Osteocyte (in vitro differentiated cells): Measurements from ENCODE around the gene VIT. TPM values are rescaled to one million over a fixed set of nuclear protein-coding genes. Genes with fewer than 3 reads are reported as not detected.

Experiments
- DNase-seq: peaks from one replicate; pipeline ENCODE4 v3.0.0; 2021; ENCODE audit warnings: mixed read lengths; ENCODE audit not compliant: unreplicated experiment; ENCODE audit errors: extremely low spot score
- H3K27ac Mint-ChIP-seq: one replicate; pipeline ENCODE4 v1.8.0; 2021; ENCODE audit warnings: mild to moderate bottlenecking, mixed read lengths; ENCODE audit not compliant: unreplicated experiment
- H3K27me3 Mint-ChIP-seq: one replicate; pipeline ENCODE4 v1.8.0; 2021; ENCODE audit warnings: mixed read lengths; ENCODE audit not compliant: unreplicated experiment
- H3K36me3 Mint-ChIP-seq: one replicate; pipeline ENCODE4 v1.8.0; 2021; ENCODE audit warnings: mixed read lengths; ENCODE audit not compliant: unreplicated experiment
- H3K4me1 Mint-ChIP-seq: one replicate; pipeline ENCODE4 v1.8.0; 2021; ENCODE audit warnings: mixed read lengths; ENCODE audit not compliant: unreplicated experiment
- H3K4me3 Mint-ChIP-seq: one replicate; pipeline ENCODE4 v1.8.0; 2021; ENCODE audit warnings: mild to moderate bottlenecking, moderate library complexity, mixed read lengths; ENCODE audit not compliant: unreplicated experiment
- H3K9me3 Mint-ChIP-seq: one replicate; pipeline ENCODE4 v1.8.0; 2021; ENCODE audit warnings: mixed read lengths; ENCODE audit not compliant: unreplicated experiment
- total RNA-seq: library from RNA; stranded (reverse); gene quantifications from 2 replicates; pipeline ENCODE4 v1.2.1, GENCODE V29; 2021
- TF ChIP-seq, protein P1 (sequence below): fragments of 200-600 bp; sonication (generic); IDR thresholded peaks from 2 replicates; pipeline ENCODE4 v1.5.0; 2021; ENCODE audit warnings: antibody characterized with exemption, mild to moderate bottlenecking, moderate library complexity

The VIT gene
- total RNA-seq, 1 donor from 2014 or later: 11.4 TPM

DNA sequence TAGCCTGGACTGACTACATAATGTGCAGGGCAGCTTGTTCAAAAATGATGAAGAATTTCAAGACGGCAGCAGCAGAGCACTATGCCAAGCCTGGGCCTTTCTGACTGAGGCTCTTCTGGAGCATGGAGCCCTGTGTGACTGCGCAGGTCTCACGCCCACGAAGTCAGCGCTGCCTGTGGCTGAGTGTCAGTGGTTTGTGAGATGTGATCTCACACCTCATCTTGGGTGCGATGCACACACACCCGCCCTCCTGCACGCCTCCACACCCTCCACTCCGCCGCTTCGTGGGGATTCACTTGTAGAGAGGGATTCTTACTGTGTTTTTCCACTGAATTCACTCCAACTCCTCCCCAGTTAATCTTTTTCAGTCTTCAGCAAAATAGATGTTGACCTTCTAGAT lies 103.9 kb downstream of the VIT start:
- H3K36me3 Mint-ChIP-seq: no peaks in the 10 kb centered on the region
- H3K27ac Mint-ChIP-seq: no peak overlapping the region
- no peak overlapping the region for H3K4me3 Mint-ChIP-seq
- TF ChIP-seq, protein P1, sequence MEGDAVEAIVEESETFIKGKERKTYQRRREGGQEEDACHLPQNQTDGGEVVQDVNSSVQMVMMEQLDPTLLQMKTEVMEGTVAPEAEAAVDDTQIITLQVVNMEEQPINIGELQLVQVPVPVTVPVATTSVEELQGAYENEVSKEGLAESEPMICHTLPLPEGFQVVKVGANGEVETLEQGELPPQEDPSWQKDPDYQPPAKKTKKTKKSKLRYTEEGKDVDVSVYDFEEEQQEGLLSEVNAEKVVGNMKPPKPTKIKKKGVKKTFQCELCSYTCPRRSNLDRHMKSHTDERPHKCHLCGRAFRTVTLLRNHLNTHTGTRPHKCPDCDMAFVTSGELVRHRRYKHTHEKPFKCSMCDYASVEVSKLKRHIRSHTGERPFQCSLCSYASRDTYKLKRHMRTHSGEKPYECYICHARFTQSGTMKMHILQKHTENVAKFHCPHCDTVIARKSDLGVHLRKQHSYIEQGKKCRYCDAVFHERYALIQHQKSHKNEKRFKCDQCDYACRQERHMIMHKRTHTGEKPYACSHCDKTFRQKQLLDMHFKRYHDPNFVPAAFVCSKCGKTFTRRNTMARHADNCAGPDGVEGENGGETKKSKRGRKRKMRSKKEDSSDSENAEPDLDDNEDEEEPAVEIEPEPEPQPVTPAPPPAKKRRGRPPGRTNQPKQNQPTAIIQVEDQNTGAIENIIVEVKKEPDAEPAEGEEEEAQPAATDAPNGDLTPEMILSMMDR: no peak
- no peak for DNase-seq
- peaks cover 16% of the 10 kb centered on the region for H3K27me3 Mint-ChIP-seq
- H3K4me1 Mint-ChIP-seq: no peaks in the 10 kb centered on the region
- no peaks in the 10 kb centered on the region for H3K9me3 Mint-ChIP-seq

DNA sequence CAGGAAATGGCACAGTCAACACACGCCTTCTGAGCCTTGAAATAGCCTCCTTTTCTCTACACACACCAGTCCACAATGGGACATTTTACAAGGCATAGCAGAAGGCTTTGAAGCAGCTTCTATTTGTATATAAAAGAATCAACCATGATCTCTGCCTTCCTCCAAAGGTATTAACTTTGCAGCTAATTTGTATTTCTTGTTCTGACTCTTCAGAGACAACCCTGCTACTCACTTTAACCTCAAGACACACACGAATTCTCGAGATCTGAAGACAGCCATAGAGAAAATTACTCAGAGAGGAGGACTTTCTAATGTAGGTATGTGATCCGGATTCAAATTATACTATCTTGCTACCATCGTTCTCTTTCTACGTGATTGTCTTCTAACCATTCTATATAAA lies 104.6 kb downstream of the VIT start:
- H3K4me3 Mint-ChIP-seq: no peak overlapping the region
- no peaks in the 10 kb centered on the region for H3K36me3 Mint-ChIP-seq
- H3K27ac Mint-ChIP-seq: no peak overlapping the region
- H3K4me1 Mint-ChIP-seq: no peaks in the 10 kb centered on the region
- no peak for DNase-seq
- no peaks in the 10 kb centered on the region for H3K9me3 Mint-ChIP-seq
- TF ChIP-seq, protein P1: no peak
- H3K27me3 Mint-ChIP-seq: peaks cover 11% of the 10 kb centered on the region

DNA sequence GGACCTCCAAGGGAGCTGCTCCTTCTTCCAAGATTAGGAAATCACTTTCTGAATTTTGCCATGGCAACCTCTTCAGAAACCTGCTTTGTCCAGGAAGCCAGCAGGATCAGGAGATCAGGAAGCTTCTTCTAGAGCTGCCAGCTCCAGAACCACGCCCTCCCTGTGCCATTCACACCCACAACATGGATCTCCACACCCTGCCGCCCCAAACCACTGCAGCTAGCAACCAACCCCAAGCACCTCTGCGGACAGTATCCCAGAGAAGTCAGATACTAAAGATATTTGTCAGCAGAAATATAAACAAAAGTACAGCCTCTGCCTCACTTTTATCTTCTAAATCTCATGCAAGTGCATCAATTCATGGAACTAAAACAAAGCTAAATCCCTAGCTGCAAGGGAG lies 106.4 kb downstream of the VIT start:
- DNase-seq: no peak

DNA sequence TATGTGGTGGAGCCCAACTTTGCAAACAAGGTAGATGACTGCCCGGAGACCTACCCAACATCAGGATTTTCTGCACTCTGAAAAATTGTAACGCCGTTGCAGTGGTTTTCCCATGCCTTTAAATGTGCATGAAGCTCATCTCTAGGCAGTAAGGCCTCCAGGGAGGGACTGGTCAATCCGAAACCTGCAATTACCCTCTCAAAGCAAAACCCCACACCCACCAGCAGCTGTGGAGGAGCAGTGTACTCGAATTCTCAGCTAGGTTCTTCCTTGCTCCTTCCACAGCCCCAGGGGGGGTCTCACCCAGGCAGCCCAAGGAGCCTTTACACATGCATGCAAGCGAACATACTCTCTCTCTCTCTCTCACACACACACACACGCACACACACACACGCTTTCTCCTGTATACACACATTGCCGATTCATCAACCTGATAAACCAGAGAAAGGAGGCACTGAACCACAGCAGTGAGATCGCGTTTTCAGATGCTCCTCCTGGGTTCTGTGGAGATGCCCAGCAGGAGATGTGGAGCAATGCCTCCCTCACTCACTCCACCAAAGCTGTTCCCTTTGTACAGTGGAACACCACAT lies 109.2 kb downstream of the VIT start:
- DNase-seq: no peak
- TF ChIP-seq, protein P1: no peak
- Mint-ChIP-seq H3K4me3 (no peak overlapping the region), H3K9me3 (no peaks in the 10 kb centered on the region), H3K27me3 (no peaks in the 10 kb centered on the region), H3K4me1 (no peaks in the 10 kb centered on the region), H3K27ac (no peak overlapping the region), H3K36me3 (no peaks in the 10 kb centered on the region)

More for the DNA sequence above, 106.4 kb downstream of the VIT start:
- TF ChIP-seq, protein P1: no peak
- Mint-ChIP-seq H3K4me1 (no peaks in the 10 kb centered on the region), H3K9me3 (no peaks in the 10 kb centered on the region), H3K4me3 (no peak overlapping the region), H3K36me3 (no peaks in the 10 kb centered on the region), H3K27me3 (peaks cover 2% of the 10 kb centered on the region), H3K27ac (no peak overlapping the region)

DNA sequence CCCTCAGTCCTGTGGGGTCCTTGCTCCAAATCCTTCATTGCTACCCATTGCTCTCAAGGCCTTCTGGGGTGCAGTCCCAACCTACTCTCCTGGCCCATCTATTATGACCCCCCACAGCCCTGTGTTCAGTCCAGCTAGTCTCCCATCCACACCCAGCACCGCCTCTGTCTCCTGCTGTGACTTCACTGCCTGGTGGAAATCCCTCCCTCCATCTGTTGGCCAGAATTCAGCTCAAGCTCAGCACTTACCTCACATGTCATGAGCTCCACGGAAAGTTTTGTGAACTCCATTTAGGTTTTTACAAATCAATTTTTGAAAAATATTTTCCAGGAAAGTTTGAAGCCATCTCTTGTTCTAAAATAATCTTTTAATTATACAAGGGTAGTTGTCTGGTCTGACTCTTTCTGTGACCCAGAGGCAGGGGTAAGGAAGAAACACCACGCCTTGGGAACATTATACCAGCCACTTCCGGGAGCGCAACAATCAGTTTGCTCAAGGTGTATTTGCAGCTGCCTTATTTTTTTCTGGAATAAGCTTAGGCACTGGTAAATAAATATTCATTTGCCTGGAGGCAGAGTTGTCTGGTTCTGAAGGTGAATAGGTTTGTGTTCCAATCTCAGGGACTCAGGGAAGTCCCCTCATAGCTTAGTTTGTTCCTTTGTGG lies 110.8 kb downstream of the VIT start:
- no peaks in the 10 kb centered on the region for H3K36me3 Mint-ChIP-seq
- no peaks in the 10 kb centered on the region for H3K4me1 Mint-ChIP-seq
- DNase-seq: no peak
- H3K4me3 Mint-ChIP-seq: no peak overlapping the region
- TF ChIP-seq, protein P1: no peak
- no peaks in the 10 kb centered on the region for H3K27me3 Mint-ChIP-seq
- no peaks in the 10 kb centered on the region for H3K9me3 Mint-ChIP-seq
- no peak overlapping the region for H3K27ac Mint-ChIP-seq
